Duodenal mucosa (tissue), 2 donors: ENCODE measurements around the gene PIP.
"Not testable (repeated sequence)": the region's sequence is repeated elsewhere in the genome, so short reads cannot be mapped to it uniquely, and the experiment has no call there.

Experiments used
- H3K27ac ChIP-seq: one replicate; pipeline ENCODE4 v1.7.0; 2013; ENCODE audit warnings: low read depth, low read length
- H3K27me3 ChIP-seq, 2 donors: one replicate each; pipeline ENCODE4 v1.7.0; 2013; ENCODE audit warnings: low read length in 2 of 2, control low read depth in 1 of 2; ENCODE audit not compliant: insufficient read depth in 2 of 2, control insufficient read depth in 1 of 2
- H3K36me3 ChIP-seq, 2 donors: one replicate each; pipeline ENCODE4 v1.7.0; 2013; ENCODE audit warnings: low read length in 2 of 2, control low read depth in 1 of 2; ENCODE audit not compliant: insufficient read depth in 2 of 2, control insufficient read depth in 1 of 2
- H3K4me1 ChIP-seq, 2 donors: one replicate each; pipeline ENCODE4 v1.7.0; 2013; ENCODE audit warnings: low read length in 2 of 2, control low read depth in 1 of 2; ENCODE audit not compliant: insufficient read depth in 2 of 2, control insufficient read depth in 1 of 2
- H3K4me3 ChIP-seq, 2 donors: one replicate each; pipeline ENCODE4 v1.7.0; 2013; ENCODE audit warnings: low read length in 2 of 2, low read depth in 1 of 2
- H3K9ac ChIP-seq, 2 donors: one replicate each; pipeline ENCODE4 v1.7.0; 2013; ENCODE audit warnings: low read length in 2 of 2, low read depth in 1 of 2
- H3K9me3 ChIP-seq, 2 donors: one replicate each; pipeline ENCODE4 v1.7.0; 2013; ENCODE audit warnings: low read length in 2 of 2, control low read depth in 1 of 2; ENCODE audit not compliant: control insufficient read depth in 1 of 2

The PIP gene

GRCh38 chr7:143172354-143172753, 40.5 kb downstream of the PIP start:
- no peak overlapping the region for H3K27ac ChIP-seq
- peaks cover 0 to 3% of the 10 kb centered on the region in 2 donors for H3K9me3 ChIP-seq
- H3K4me1 ChIP-seq = no peaks in the 10 kb centered on the region
- H3K4me3 ChIP-seq = peak overlapping the region; percentile 26 to 46
- no peaks in the 10 kb centered on the region for H3K27me3 ChIP-seq
- no peaks in the 10 kb centered on the region for H3K36me3 ChIP-seq
- H3K9ac ChIP-seq = no peak overlapping the region

- no peak overlapping the region for H3K9ac ChIP-seq
- H3K27me3 ChIP-seq = no peaks in the 10 kb centered on the region
- no peaks in the 10 kb centered on the region for H3K4me1 ChIP-seq
- H3K27ac ChIP-seq = no peak overlapping the region
- H3K36me3 ChIP-seq = no peaks in the 10 kb centered on the region
- peaks cover 5% of the 10 kb centered on the region in 2 donors for H3K9me3 ChIP-seq
- no peak overlapping the region for H3K4me3 ChIP-seq
Measured at GRCh38 chr7:143176128-143176527, 44.3 kb downstream of the PIP start.

- H3K27me3 ChIP-seq = no peaks in the 10 kb centered on the region
Measured at GRCh38 chr7:143177374-143178119, 45.7 kb downstream of the PIP start.

GRCh38 chr7:143180771-143181170, 48.9 kb downstream of the PIP start:
- H3K9me3 ChIP-seq, H3K9ac ChIP-seq, H3K27me3 ChIP-seq, H3K27ac ChIP-seq, H3K36me3 ChIP-seq, H3K4me1 ChIP-seq, H3K4me3 ChIP-seq: not testable (repeated sequence)

More at GRCh38 chr7:143177374-143178119, 45.7 kb downstream of the PIP start:
- Histone ChIP-seq H3K4me3 (no peak overlapping the region), H3K9me3 (peaks cover 5% of the 10 kb centered on the region in 2 donors), H3K4me1 (no peaks in the 10 kb centered on the region), H3K36me3 (no peaks in the 10 kb centered on the region), H3K9ac (no peak overlapping the region), H3K27ac (no peak overlapping the region)

- Histone ChIP-seq H3K36me3 (no peaks in the 10 kb centered on the region), H3K27me3 (no peaks in the 10 kb centered on the region), H3K4me1 (no peaks in the 10 kb centered on the region), H3K9me3 (peaks cover 5% of the 10 kb centered on the region in 2 donors), H3K9ac (no peak overlapping the region), H3K27ac (no peak overlapping the region), H3K4me3 (no peak overlapping the region)
Measured at GRCh38 chr7:143181349-143181748, 49.5 kb downstream of the PIP start.

GRCh38 chr7:143183024-143183423, 51.1 kb downstream of the PIP start, which contains the start of gene TAS2R39:
Gene TAS2R39 (plus strand): TSS chr7:143183419. CDS start chr7:143183419, 0 bp downstream.
- Histone ChIP-seq H3K4me1 (no peaks in the 10 kb centered on the region), H3K27ac (no peak within 1 kb of the TSS), H3K9me3 (peaks cover 1 to 2% of the 10 kb centered on the region in 2 donors), H3K27me3 (no peaks in the 10 kb centered on the region), H3K4me3 (no peak within 1 kb of the TSS), H3K36me3 (no peaks in the 10 kb centered on the region), H3K9ac (no peak within 1 kb of the TSS)

- no peak overlapping the region for H3K9ac ChIP-seq
Measured at GRCh38 chr7:143185551-143185950, 53.7 kb downstream of the PIP start.

GRCh38 chr7:143188994-143189393, 57.1 kb downstream of the PIP start:
- Histone ChIP-seq H3K36me3 (no peaks in the 10 kb centered on the region), H3K9ac (no peak overlapping the region), H3K9me3 (no peaks in the 10 kb centered on the region), H3K4me1 (no peaks in the 10 kb centered on the region), H3K27ac (no peak overlapping the region), H3K4me3 (no peak overlapping the region), H3K27me3 (no peaks in the 10 kb centered on the region)

More at GRCh38 chr7:143185551-143185950, 53.7 kb downstream of the PIP start:
- Histone ChIP-seq H3K27me3 (no peaks in the 10 kb centered on the region), H3K4me1 (no peaks in the 10 kb centered on the region), H3K9me3 (no peaks in the 10 kb centered on the region), H3K36me3 (no peaks in the 10 kb centered on the region), H3K27ac (no peak overlapping the region), H3K4me3 (no peak overlapping the region)
